AG09319 (cell line): Measurements from ENCODE around the gene FMNL3.
"Not testable (repeated sequence)": the region's sequence is repeated elsewhere in the genome, so short reads cannot be mapped to it uniquely, and the experiment has no call there.

Experiments
- DNase-seq: peaks from one replicate; pipeline ENCODE4 v3.0.0-alpha.2; 2010; ENCODE audit warnings: low read depth; ENCODE audit errors: extremely low read depth
- CTCF ChIP-seq: IDR thresholded peaks from 2 replicates; pipeline ENCODE4 v1.5.1; 2011; ENCODE audit warnings: low read depth, mild to moderate bottlenecking, inconsistent platforms, low read length, moderate library complexity

The FMNL3 gene

GRCh38 chr12:49622501-49623141 is 84.6 kb downstream of the FMNL3 start:
- DNase-seq: no peak
- TF ChIP-seq CTCF: no peak

DNA sequence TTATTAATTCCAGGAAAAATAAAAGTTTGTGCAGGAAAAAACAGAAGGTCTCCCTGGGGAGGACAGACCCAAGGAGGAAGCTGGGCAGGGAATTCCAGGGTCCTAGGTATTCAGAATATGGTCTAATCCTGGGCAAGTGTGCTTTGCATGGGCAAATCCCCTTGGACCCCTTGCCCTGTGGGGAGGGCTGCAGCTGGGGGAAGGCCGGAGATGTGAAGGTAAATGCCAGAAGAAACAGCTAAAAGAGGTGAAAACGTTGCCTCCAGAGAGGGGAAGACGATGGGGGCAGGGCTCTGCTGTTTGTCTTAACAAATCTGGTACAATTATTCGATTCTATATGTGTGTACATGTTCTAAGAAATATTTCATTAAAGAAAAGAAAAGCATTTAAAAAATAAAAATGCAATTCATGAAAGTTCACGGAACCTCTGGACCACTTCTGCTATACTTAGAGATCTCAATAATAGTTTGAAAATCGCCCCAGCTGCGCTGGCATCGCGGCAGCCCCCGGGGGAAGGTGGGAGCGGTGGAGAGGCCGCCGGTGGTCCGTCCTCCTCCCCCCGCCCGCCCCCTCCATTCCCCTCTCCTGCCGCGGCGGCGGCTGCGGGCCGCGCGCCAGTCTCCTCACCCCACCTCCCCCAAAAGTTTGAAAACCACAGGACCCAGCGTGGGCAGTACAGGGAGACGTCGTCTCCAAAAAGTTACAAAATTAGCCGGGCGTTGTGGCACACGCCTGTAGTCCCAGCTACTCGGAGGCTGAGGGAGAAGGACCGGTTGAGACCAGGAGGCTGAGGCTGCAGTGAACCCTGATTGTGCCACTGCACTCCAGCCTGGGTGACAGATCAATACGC is 85.3 kb downstream of the FMNL3 start:
- no peak for TF ChIP-seq CTCF
- DNase-seq: no peak

DNA sequence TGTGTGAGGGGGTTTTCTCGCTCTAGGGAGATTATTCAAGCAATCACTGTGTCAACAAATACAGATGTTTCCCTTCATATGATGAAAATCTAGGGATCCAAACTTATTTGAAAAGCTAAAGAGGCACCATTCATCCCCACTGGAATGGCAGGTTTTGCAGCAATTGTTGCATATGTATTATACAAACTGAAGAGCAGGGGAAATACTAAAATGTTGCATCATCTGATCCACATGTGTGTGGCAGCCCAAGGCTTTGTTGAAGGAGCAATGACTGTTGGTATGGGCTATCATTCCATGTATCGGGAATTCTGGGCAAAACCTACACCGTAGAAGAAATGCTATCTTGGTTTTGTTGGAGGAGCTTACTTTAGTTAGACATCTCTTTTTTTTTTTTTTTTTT is 87.9 kb downstream of the FMNL3 start:
- TF ChIP-seq CTCF: no peak
- no peak for DNase-seq

- DNase-seq: no peak
- no peak for TF ChIP-seq CTCF
Measured at GRCh38 chr12:49618576-49618975, 88.6 kb downstream of the FMNL3 start.

DNA sequence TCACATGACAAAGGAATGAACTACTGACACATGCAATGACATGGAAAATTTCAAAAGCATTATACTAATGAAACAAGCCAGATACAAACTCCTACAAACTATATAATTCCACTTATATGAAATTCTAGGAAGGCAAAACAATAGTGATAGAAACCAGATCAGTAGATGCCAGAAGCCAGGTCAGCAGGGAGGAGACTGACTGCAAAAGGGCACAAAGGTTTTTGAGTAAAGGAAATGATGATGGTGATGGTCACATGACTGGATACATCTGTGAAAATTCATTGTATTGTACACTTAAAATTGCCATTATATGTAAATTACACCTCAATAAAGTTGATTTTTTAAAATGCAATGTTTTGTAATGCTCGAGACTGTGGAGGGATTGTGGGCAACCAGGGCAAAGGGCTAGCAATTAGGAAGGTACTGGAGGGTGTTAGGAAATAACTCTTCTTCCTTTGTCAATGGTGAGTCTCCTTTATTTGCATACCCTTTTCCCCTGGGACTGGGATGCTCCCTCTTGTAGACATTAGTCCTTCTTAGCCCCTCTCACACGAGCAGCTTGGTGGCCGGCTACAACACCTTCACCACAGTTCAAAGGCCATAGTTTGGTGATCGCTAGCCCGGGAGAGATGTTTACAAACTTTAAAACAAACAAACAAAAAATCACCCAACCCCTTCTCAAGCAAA is 90.5 kb downstream of the FMNL3 start:
- no peak for TF ChIP-seq CTCF
- no peak for DNase-seq

DNA sequence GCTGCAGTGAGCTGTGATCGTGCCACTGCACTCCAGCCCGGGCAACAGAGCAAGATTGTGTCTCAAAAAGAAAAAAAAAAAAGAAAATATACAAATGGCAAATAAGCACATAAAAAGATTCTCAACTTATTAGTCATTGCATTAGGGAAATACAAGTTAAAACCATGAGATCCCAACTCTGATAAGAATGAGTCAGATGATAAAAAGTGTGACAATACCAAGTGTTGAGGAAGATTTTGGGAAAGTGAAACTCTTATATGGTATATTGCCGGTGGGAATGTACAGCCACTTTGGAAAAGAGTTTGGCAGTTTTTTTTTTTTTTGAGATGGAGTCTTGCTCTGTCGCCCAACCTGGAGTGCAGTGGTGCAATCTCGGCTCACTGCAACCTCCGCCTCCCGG is 91.5 kb downstream of the FMNL3 start:
- no peak for DNase-seq
- no peak for TF ChIP-seq CTCF

DNA sequence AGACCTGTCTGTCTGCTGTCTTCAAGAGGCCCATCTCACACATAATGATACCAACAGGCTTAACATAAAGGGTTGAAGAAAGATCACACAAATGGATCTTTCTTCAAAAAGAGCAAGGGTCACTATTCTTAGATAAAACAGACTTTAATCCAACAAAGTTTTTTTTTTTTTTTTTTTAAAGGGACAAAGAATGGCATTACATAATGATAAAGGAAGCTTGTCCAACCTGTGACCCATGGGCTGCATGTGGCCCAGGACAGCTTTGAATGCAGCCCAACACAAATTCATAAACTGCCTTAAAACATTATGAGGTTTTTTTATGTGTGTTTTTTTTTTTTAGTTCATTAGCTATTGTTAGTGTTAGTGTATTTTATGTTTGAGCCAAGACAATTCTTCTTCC is 95.0 kb downstream of the FMNL3 start:
- TF ChIP-seq CTCF: no peak
- DNase-seq: no peak

- DNase-seq: not testable (repeated sequence)
Measured at GRCh38 chr12:49610785-49611184, 96.4 kb downstream of the FMNL3 start.
